IPS-NIHi11 (cell line): ENCODE results near the gene ASTN1.

ENCODE experiments used
- DNase-seq: peaks from one replicate; pipeline ENCODE4 v3.0.0; 2012; ENCODE audit warnings: mixed read lengths, low spot score

Gene ASTN1

DNA sequence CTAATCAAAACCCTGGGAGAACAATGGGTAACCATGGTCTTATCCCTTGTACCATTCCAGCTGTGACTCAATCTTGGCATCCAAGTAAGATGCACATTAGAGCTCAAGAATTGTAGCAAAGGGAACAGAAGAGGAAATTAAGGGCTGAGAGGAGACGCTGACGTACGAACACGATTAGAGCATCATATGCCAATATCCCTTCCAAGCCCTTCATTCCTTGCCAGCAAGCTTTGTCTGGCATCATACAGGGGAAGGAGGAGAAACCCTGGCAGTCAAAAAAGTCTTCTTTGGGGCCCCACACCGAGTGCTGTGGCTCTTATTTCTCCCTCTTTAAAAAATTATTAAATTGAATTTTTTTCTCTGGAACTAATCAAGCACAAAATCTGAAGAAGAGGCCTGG lies 120.9 kb downstream of the ASTN1 start:
- no peak for DNase-seq

DNA sequence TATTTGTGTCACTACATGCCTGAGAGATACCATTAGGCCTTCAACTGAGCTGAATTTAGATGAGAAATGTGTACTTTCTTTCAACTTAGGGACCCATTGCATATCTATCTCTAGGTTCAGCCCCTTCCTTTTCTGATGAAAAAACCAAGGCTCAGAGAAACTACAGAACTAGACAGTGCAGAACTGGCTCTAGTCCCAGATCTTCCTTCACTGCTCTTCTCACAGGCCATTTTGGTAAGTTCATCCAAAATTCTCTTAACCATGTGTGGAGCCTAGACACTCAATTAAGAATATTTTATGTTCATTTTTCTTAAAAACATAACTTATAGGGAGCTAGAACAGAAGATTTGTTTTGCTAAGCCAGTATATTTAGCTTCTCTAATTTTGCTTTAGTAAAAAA lies 128.9 kb downstream of the ASTN1 start:
- no peak for DNase-seq

DNA sequence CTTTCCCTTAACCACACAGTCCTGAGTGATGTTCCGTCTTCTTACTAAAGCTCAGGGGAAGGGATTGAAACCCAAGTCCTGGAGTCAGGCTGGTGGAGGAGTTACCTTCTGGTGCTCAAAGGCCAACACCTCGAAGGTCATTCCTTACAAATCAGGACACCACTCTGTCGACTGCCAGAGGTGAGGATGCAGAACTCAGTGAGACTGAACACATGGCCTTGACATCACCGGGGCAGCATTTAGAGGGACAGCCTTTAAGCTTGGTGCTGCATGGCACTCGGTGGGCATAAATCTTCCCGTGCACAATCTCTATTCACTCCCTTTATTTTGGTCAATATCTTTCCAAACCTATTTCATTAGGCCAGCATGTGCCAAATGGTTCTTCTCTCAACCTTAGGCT lies 130.9 kb downstream of the ASTN1 start:
- DNase-seq, result no peak

DNA sequence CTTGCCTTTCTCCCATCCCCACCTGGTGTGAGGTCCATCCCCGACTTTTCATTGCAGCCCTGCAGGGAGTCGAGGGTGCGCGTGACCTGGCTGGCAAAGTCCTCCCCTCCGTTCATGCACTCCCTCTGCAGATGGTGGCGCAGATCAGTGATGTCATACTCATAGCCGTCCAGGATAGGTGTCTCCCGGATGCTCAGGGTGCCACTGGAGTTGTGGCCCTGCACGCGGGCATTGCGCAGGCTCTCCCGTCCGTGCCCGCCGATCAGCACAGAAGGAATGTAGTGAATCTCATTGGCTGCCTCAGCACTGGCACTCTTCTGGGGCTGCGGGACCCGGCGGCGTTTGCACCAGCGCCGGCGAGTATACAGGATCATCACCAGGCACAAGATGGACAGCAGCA lies 132.1 kb downstream of the ASTN1 start:
- DNase-seq, result no peak

DNA sequence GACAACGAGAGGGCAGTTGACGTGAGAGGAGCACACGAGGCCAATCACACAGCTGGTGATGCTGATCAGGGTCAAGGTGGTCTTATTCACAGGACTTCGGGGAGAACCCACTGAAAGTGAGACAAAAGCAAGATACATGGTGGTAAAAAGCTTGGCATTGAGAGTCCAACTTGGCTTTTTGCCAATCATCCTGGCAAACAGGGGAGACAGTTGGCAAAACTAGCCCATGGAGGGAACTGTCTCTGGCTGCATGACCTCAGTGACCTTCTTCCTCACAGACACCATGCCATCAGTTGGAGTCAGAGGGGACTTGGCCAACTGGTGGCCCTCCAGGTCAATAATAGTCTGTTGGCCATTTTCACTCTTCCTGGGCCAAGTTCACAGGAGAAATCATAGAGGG lies 139.9 kb downstream of the ASTN1 start:
- DNase-seq, result no peak

DNA sequence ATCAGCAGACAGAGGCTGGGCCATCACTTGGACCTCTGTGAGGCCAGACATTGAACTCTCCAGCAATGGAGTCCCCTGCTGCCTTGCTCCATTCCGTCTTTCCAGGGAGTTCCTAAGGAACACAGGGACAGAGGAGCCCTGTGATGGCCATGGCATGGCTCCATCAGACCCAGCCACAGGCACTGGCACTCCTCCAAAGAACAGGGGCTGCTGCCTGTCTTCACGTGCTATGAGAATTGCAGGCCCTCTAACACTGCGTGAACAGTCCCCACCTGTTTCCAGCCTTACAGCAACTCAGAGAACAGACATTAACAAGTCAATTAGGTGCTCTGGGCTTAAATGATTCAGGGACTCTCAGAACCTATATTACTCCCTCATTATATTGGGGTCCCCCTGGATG lies 140.8 kb downstream of the ASTN1 start:
- no peak for DNase-seq

DNA sequence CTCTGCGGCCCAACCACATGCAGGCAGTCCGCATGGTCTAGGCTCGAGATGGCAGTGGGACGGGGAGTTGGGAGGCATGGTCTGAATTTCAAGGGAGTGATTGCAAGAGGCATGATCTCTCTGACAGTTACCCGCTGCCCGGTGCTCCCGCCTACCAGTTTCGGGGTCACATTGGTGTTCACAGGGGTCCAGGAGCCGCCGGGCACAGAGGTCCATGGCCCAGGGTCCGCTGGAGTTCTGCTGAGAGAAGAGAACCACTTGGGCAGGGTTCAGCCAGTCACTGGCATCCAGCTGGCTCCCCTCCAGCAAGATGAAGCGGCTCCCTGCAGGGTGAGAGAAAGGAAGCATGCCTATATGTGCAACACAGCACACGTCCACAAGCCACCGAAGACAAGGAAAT lies 141.3 kb downstream of the ASTN1 start:
- DNase-seq, result no peak

DNA sequence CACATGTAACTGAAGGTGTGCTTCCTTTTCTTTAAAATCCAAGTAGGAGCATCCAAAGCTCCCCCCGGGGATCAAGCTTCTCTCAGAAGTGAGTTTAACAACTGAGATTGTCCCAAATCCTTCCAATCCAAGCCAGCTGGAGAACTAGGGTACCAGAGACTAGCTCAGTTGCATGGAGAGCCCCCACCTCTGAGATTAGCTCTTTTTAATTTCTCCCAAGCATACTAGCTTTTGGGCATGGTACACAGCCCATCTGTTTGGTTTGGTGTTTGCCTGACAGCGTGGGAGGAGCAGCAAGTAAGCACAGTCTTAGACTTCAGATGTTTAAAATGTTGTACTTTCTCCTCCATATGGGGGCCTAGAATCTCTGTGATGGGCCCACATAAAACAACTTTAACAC lies 142.8 kb downstream of the ASTN1 start:
- DNase-seq, result no peak

DNA sequence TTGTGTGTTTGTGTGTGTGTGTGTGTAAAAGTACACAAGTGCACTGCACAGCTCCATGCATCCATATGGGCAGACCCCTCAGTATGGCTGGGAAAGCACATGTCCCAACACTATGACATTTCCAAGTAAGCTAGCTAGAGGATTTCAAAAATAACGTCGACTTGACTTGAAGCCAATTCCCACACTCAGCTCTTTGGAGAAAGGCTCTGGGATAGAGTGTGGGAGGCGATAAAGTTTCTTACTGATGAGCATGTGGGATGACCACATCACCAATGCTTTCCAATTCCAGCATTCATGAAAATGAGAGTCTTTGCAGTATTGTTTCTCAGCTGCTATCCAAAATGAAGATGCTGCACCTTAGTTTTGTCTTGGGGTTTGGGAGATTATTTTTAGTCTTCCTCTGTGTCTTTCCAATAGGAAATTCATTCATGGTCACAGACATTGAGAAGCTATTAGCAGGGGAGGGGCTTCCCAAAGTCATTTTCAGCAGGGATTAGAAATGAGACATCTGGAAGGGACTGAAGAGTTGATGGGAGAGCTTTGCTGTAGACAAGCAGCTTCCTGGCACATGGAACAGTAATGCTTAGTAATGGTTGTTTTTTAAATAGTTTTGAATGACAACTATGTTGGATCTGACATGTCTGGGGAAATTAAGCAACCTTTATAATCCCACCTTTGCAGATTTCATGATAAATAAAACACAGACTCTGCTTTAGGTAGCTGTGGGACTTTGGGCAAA lies 143.5 kb downstream of the ASTN1 start:
- no peak for DNase-seq

DNA sequence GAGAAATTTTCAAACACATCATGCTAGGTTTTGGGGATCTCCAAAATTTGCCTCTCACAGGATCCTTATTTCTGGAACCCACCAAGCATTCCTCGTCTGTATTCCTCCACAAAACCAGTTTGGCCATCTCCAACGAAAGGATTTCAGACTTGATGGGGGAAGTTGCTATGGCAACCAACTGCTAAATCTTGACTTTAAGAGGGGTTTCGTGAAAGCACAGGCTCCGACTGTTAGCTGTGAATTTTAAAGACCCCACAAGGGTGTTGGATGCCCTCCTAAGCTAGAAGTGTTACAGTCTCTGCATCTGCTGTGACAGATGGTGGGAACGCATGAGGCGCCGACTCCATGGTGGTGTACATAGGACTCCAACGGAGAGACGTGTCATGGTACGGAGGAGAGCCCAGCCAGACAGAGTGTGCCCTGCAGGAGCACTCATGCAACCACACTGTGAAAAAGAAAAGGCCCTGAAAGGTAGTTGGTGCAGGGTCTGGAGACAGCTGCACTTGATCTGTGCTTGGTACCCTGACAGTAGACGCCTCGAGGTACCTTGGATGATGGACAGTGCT lies 147.1 kb downstream of the ASTN1 start:
- DNase-seq, result no peak

DNA sequence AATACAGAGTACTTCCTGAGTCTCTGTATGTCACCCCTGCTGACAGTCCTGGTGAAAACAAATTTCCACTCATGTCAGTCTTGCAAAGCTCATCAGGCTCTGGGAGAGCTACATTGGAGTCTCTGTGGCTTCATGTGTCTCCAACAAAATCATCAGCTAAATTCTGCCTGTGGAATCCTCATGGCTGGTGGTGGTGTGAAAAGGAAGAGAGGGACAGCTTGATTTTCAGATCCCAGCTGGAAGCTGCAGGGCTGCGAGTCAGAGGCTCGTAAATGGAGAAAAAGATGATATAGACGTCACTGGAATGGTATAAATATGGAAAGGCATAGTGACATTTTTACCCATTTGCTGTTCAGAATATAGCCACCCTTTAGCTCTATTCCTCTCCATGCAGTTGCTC lies 150.2 kb downstream of the ASTN1 start:
- no peak for DNase-seq

DNA sequence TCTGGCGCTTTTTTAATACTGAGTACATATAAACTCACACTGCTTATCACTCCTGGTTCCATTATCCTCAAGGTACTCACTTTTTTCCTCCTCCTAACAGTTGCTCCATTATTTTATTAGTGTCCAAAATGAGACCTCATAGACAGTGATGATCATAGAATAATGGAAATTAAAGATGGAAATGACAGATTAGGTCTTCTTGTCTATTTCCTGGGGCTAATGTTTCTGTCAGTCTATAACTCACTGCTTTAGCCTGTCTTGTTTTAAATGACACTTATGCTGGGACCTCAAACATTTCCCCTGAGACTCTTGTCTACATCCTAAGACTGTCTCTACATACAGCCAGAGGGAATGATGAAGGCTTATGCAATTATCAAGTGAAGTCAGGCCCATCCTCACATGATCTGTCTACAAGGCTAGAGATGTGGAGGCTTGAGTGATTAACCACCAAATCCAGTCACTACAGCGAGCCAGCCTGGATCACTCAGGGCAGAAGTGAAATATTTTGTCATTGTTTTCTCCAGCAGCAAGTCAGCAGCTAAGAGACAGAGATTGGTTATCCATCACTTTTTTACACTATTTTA lies 152.1 kb downstream of the ASTN1 start:
- no peak for DNase-seq

DNA sequence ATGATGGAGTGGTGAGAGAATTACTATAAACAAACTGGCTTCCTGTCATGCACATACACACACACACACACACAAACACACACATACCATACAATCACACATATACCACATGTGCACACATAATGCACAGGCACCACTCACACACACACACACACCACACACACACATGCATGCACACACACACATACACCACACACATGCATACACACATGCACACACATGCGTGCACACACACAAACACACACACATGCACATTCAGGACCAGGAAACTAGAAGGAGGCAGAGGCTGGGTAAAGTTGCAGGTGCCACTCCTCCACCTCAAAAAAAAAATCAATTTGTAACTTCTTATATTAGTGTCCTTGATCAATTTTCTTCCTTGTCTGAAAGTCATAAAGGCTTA lies 153.0 kb downstream of the ASTN1 start:
- no peak for DNase-seq

DNA sequence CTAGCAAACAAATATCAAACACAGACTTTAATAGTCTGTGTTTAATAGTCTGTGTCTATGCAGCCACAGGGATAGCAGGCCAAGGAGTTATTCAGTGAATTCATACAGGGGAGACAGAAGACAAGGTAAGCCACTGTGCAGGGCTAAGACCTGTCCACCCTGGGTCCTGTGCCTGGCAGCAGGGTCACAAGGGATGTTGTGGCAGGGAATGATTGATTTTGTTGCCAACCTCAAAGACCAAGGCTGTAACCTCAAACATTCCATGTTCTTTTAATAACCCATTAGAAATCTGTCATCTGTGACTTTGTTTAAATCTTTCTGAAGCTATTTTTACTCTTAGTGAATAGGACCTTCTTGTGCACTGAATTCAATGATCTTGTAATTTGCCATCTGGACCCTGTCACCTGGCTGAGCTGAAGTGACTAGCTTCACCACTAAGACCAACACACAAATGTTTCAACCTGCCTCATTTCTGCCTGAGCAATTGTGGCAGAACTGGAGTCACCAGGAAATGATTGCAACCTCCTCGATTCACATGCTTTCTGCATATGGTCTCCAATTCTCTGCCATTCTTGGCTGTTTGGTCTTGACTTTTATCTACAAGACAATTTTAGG lies 154.2 kb downstream of the ASTN1 start:
- DNase-seq, result no peak

DNA sequence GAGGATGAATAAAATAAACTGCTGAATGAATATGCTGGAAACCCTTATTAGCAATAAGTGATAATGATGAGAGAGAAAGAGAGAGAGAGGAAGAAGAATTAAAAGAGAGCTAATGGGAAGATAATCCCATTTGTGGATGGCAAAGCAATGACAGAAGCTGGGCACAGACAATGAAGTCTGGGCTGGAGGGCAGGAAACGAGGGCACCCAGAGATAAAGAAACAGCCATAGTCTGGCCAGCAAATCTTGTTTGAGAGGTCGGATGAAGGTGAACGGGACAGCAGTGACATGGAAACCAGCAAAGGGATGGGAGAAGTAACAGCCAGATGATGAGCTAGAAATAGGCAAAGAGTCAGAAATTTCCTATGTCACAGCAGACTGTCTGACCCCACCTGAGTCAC lies 155.9 kb downstream of the ASTN1 start:
- DNase-seq, result no peak

DNA sequence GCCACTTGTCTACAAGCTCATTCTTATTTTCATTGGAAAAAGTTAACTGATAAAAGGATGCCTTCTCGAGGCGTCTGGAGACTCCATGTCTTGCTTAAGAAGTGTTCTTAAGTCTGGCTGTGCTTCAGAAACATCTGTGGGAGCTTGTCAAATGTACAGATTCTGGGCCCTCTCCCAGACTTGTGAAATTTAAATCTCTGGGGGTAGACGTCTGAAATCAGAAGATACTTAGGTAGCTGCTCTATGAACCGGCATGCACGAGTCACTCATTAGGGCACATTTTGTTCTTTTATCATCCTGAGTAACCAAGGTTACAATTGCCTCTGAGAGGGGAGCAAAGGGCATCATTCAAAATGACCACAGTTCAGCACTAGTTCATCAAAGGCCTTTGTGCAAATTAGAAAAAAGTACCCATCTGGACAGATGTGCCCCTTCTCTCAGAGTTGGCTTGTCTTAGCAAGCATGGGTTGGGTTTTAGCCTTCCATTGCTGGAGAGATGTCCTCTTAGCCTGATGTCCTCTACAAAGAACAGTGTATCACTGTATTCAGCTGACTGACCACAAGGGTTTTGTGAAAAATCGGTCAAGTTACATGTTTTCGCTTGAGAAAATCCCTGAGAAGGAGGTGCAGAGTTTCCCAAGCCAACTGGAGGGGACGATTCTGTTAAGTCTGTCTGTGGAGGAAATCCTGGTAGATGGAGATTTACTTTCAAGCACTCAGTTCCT lies 156.9 kb downstream of the ASTN1 start:
- DNase-seq, result no peak

DNA sequence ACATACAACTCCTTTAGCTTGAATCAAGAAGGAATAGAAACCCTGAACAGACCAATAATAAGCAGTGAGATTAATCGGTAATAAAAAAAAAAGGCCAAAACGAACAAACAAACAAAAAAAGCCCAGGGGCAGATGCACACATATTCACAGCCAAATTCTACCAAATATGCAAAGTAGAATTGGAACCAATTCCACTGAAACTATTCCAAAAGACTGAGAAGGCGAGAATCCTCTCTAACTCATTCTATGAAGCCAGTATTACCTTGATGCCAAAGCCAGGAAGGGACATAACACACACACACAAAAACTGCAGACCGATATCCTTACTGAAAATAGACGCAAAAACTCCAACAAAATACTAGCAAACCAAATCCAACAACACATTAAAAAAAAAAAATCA lies 161.6 kb downstream of the ASTN1 start:
- no peak for DNase-seq

DNA sequence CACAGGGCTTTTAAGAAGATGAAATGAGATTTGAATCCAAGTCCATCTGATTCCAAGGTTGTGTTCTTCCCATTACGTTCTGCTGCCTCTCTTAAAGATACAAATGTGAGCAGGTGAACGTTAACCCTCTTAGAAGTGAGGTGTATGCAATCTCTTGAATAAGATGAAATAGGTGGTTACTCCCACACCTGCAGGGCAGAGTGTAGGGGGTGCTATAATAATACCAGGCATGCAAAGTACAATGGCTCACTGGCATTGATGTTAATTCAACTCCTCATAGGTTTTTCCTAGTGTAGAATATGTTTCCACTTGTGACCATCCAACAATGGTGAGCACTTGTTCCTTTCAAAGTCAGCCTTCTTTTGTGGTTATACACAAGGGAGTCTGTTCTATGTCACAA lies 163.0 kb downstream of the ASTN1 start:
- no peak for DNase-seq

DNA sequence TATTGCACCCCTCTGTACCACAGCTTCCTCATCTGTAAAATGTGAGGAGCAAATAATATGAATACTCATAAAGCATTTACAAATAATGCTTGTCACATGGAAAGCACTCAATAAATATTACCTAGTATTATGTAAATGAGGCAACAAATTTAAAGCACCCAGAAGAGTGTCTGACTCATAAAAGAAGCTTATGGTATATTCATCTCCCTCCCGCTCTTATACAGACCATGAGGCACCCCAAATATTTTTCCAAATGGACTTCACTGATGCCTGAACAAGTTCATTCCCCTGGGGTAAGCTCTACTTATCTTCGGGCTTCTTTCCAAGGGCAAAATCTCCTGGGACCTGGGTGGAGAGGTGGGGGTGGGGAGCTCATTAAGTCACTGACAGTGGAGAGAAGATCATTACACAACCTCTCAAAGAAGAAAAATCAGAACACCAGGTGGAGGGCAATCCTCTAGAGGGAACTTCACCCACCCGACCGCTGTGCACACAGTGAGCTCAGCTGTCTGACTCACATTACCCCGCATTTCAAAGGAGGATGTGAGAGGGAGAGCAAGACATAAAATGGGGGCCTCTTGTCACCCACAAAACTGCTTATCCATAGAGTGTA lies 166.2 kb downstream of the ASTN1 start:
- no peak for DNase-seq

DNA sequence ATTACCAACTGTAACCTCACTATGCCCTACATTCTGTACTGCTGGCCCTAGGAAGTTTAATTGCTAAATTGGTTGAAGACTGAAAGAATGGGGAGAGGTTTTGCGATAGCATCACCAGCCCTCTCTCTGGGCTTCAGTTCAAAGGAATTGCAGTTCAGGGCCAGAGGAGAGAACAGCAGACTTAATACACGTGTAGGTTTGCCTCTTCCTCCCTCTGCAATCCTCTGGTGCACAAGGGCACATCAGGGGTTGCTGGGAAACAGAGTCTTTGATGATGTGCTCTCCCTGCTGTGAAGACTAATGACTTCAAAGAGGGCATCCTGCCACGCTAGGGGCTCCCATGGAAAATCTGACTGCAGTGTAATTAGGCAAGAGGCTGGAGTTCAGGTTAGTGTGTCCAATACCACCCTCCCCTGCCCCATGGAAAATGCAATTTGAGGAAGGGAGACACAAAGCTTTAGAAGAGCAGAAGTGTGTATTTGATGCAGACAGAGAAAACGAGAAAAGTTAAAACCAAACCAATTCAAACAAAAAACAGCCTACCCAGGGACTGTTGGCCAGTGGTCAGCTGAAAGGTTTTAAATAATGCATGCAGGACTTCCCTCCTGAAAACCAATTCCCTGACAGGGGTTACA lies 167.9 kb downstream of the ASTN1 start:
- DNase-seq, result peak; percentile 40

DNA sequence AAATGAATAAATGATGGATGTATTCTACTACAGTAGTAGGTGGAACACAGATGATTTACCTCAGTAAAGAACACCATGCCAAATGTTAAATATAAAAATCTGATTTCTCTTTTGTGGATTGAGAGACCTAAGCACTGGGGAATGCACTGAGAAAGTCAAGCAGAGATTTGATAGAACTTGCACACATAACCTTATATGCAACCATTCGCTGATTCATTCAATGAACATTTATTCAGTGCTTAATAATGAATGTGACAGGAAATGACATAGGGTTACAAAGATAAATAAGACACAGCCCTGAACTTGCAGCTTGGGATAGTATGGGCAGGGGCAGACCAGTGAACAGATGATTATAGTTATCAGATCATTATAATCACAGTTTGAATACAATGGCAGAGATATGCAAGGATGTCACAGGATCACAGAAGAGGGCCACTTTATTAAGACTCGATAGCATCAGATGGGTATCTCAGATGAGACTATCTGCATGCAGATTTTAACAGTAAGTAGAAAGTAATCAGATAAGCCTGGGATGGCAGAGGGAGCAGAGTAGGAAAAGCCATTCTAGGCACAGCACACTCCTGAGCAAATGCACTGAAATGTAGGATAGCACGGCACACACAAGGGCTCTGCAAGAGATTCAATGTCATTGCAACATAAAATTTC lies 169.4 kb downstream of the ASTN1 start:
- no peak for DNase-seq
